ENCODE results near the gene SMC5. TPM values are rescaled to one million over a fixed set of nuclear protein-coding genes. Genes with fewer than 3 reads are reported as not detected.
A peak's percentile ranks its signal among the peaks of the same experiment; 100 is the strongest.

The SMC5 gene
- total and polyA plus RNA-seq, 2 of the 13 experiments (the other 11 are each of a cell fraction or from before 2014, with no cell fraction given) = 7.2 to 26.7 TPM

- no TSS peak for BruUV-seq (replicated peaks)
- intact Hi-C loops (cut with micrococcal nuclease; ENCODE audit: unreplicated experiment) = loop anchor here (5.0 kb wide), 2 partner anchors 135 to 155 kb away; partner anchors contain the start of gene KLF9
- no peak for TF ChIP-seq TP53 (CRISPR knock-in tag; conservative IDR thresholded peaks at IDR 0.05)
- no peak for TF ChIP-seq ZNF75D (CRISPR knock-in tag; IDR thresholded peaks at IDR 0.05; ENCODE audit: borderline replicate concordance)
- 0 out of 2 replicates have a peak, but pooled peaks have one; percentile 7 for TF ChIP-seq GATAD2A (CRISPR knock-in tag; IDR thresholded peaks at IDR 0.05)
- FAIRE-seq (no peak), DNase-seq (ENCODE audit: low spot score) (no peak), ATAC-seq (no peak)
- Histone ChIP-seq H3K4me2 (ENCODE audit: low read depth, low read length) (peak overlapping the region; percentile 75), H3K27me3 (ENCODE audit: control insufficient read depth in 1 of 2, insufficient read depth in 2 of 2, low read length in 2 of 2) (no peaks in the 10 kb centered on the region; a peak in 2 of 5 replicates), H4K20me1 (ENCODE audit: insufficient read depth, low read length) (peaks cover 17% of the 10 kb centered on the region; the same call in 1 of the 2 replicates), H3K36me3 (replicated peaks in 1 of 2; ENCODE audit: control insufficient read depth in 1 of 2, insufficient read depth in 2 of 2, low read length in 2 of 2) (peaks cover 0 to 6% of the 10 kb centered on the region in 2 experiments; a peak in 1 of 5 replicates), H3K79me2 (ENCODE audit: insufficient read depth, low read length) (peaks cover 50% of the 10 kb centered on the region), H3K9ac (ENCODE audit: insufficient read depth, low read depth, low read length) (peak overlapping the region; percentile 98), H3K27ac (ENCODE audit: extremely low read length, insufficient read depth, low read length) (peak overlapping the region; percentile 96), H3K9me3 (ENCODE audit: low read length) (no peaks in the 10 kb centered on the region), H3K4me3 (replicated peaks in 1 of 3; ENCODE audit: insufficient read depth in 1 of 3, low read depth in 2 of 3, low read length in 3 of 3) (peak overlapping the region; percentile 69 to 99 (median 84)), H3K4me1 (ENCODE audit: insufficient read depth, low read length) (peaks cover 51% of the 10 kb centered on the region), H2AFZ (ENCODE audit: low read length) (no peak overlapping the region)
- in situ Hi-C loops (cut with HindIII; ENCODE audit: extremely low pct_ligation_motif_present, low pct_unique_long_range_greater_than_20kb) = no loop called here
- ChIA-PET POLR2A (interaction anchor here (0.9 to 1.4 kb wide), 4 partner anchors 155 to 162 kb away, joined by 3 to 5 read pairs (median 4); partner anchors contain the start of gene KLF9), CTCF (ENCODE audit: low intra/inter-chr PET ratio, low total read pairs) (no interaction called here)
- WGBS (ENCODE audit: low lambda C conversion rate) = 4% methylated on average over 3 of the region's 3 CpGs
Measured at GRCh38 chr9:70257502-70257901, 1.3 kb upstream of the SMC5 start.

GRCh38 chr9:70257991-70258691, 637 bp upstream of the SMC5 start:
- H3K9ac ChIP-seq (ENCODE audit: insufficient read depth, low read depth, low read length) = peak overlapping the region; percentile 98
- ATAC-seq (peak; percentile 73), FAIRE-seq (no peak), DNase-seq (ENCODE audit: low spot score) (peak; percentile 26)
- ChIA-PET POLR2A (interaction anchor here (0.9 to 1.4 kb wide), 4 partner anchors 154 to 162 kb away, joined by 3 to 5 read pairs (median 4); partner anchors contain the start of gene KLF9), CTCF (ENCODE audit: low intra/inter-chr PET ratio, low total read pairs) (no interaction called here)
- H3K27ac ChIP-seq (ENCODE audit: extremely low read length, insufficient read depth, low read length) = peak overlapping the region; percentile 96
- H3K4me1 ChIP-seq (ENCODE audit: insufficient read depth, low read length) = peaks cover 58% of the 10 kb centered on the region
- H2AFZ ChIP-seq (ENCODE audit: low read length) = no peak overlapping the region
- TSS peak; percentile 89 for BruUV-seq (replicated peaks)
- in situ Hi-C loops (cut with HindIII; ENCODE audit: extremely low pct_ligation_motif_present, low pct_unique_long_range_greater_than_20kb) (no loop called here), intact Hi-C loops (cut with micrococcal nuclease; ENCODE audit: unreplicated experiment) (loop anchor here (5.0 kb wide), 2 partner anchors 136 to 154 kb away; partner anchors contain the start of gene KLF9)
- H3K4me2 ChIP-seq (ENCODE audit: low read depth, low read length) = peak overlapping the region; percentile 75
- H3K36me3 ChIP-seq (replicated peaks in 1 of 2; ENCODE audit: control insufficient read depth in 1 of 2, insufficient read depth in 2 of 2, low read length in 2 of 2) = peaks cover 0 to 6% of the 10 kb centered on the region in 2 experiments; a peak in 1 of 5 replicates
- peak overlapping the region; percentile 69 to 99 (median 84) for H3K4me3 ChIP-seq (replicated peaks in 1 of 3; ENCODE audit: insufficient read depth in 1 of 3, low read depth in 2 of 3, low read length in 3 of 3)
- peaks cover 22% of the 10 kb centered on the region; the same call in 1 of the 2 replicates for H4K20me1 ChIP-seq (ENCODE audit: insufficient read depth, low read length)
- no peaks in the 10 kb centered on the region; a peak in 2 of 5 replicates for H3K27me3 ChIP-seq (ENCODE audit: control insufficient read depth in 1 of 2, insufficient read depth in 2 of 2, low read length in 2 of 2)
- under 1% methylated on average over 26 of the region's 27 CpGs for WGBS (ENCODE audit: low lambda C conversion rate)
- no peaks in the 10 kb centered on the region for H3K9me3 ChIP-seq (ENCODE audit: low read length)
- peaks cover 56% of the 10 kb centered on the region for H3K79me2 ChIP-seq (ENCODE audit: insufficient read depth, low read length)
- TF ChIP-seq ZNF235 (CRISPR knock-in tag; IDR thresholded peaks at IDR 0.05; ENCODE audit: borderline replicate concordance) = no peak
- TF ChIP-seq BRF2 (CRISPR knock-in tag; IDR thresholded peaks at IDR 0.05) = 0 out of 2 replicates have a peak, but pooled peaks have one; percentile 15
- peak; percentile 52; the same call in 1 of the 2 replicates for TF ChIP-seq ZNF737 (CRISPR knock-in tag; IDR thresholded peaks at IDR 0.05; ENCODE audit: borderline replicate concordance)
- no peak for TF ChIP-seq SP4 (CRISPR knock-in tag; IDR thresholded peaks at IDR 0.05)
- TF ChIP-seq PREB (CRISPR knock-in tag; IDR thresholded peaks at IDR 0.05) = no peak
- 0 out of 2 replicates have a peak, but pooled peaks have one; percentile 72 for TF ChIP-seq ZSCAN30 (CRISPR knock-in tag; IDR thresholded peaks at IDR 0.05)
- no peak for TF ChIP-seq REXO4 (CRISPR knock-in tag; IDR thresholded peaks at IDR 0.05; ENCODE audit: borderline replicate concordance)
- no peak; the same call in 1 of the 2 replicates for TF ChIP-seq ZNF160 (CRISPR knock-in tag; IDR thresholded peaks at IDR 0.05)

Data from HepG2 (cell line).